CD4-positive, CD25-positive, alpha-beta regulatory T cell (primary cell): ENCODE data around the gene GALNT2. TPM values are rescaled to one million over a fixed set of nuclear protein-coding genes. Genes with fewer than 3 reads are reported as not detected.

Experiments
- ATAC-seq, 2 donors: fragments of 150-1000 bp; cut with Tn5 transposase; one replicate each; pipeline ENCODE4 v1.10.0; 2021; ENCODE audit warnings: low read depth in 2 of 2, moderate number of reproducible peaks in 2 of 2, moderate library complexity in 1 of 2
- DNase-seq, 3 donors: peaks; one replicate each; pipeline versions ENCODE4 v3.0.0 to v3.0.0-alpha.2; 2012 to 2022; ENCODE audit warnings: mixed read lengths in 1 of 3
- H3K27ac ChIP-seq: one replicate; pipeline ENCODE4 v1.7.0; 2013; ENCODE audit warnings: mild to moderate bottlenecking, low read length; ENCODE audit not compliant: insufficient read depth, poor library complexity, severe bottlenecking
- H3K27me3 ChIP-seq: one replicate; pipeline ENCODE4 v1.7.0; 2013; ENCODE audit warnings: low read length; ENCODE audit not compliant: control insufficient read depth, insufficient read depth
- H3K36me3 ChIP-seq: one replicate; pipeline ENCODE4 v1.7.0; 2013; ENCODE audit warnings: mild to moderate bottlenecking, low read length, moderate library complexity; ENCODE audit not compliant: control insufficient read depth, insufficient read depth
- H3K4me1 ChIP-seq: 2 replicates; pipeline ENCODE4 v1.7.0; 2013; ENCODE audit warnings: mild to moderate bottlenecking, low read length; ENCODE audit not compliant: insufficient read depth, control insufficient read depth, poor library complexity, severe bottlenecking
- H3K4me3 ChIP-seq: one replicate; pipeline ENCODE4 v1.7.0; 2013; ENCODE audit warnings: low read depth, mild to moderate bottlenecking, low read length, moderate library complexity
- H3K9me3 ChIP-seq, 2 experiments: 1 replicate in 1 of 2; 2 replicates in 1 of 2; pipeline ENCODE4 v1.7.0; 2013; ENCODE audit warnings: low read length in 2 of 2, mild to moderate bottlenecking in 1 of 2, moderate library complexity in 1 of 2; ENCODE audit not compliant: control insufficient read depth in 2 of 2
- H3K27ac Mint-ChIP-seq, 3 donors: one replicate each; pipeline ENCODE4 v1.8.0; 2020 to 2022; ENCODE audit warnings: mild to moderate bottlenecking in 3 of 3, mixed read lengths in 3 of 3, moderate library complexity in 2 of 3
- H3K27me3 Mint-ChIP-seq: one replicate; pipeline ENCODE4 v1.8.0; 2022; ENCODE audit warnings: mild to moderate bottlenecking, mixed read lengths
- H3K36me3 Mint-ChIP-seq: one replicate; pipeline ENCODE4 v1.8.0; 2020; ENCODE audit warnings: mixed read lengths
- H3K4me1 Mint-ChIP-seq, 4 donors: one replicate each; pipeline ENCODE4 v1.8.0; 2020 to 2022; ENCODE audit warnings: mixed read lengths in 4 of 4, mild to moderate bottlenecking in 1 of 4
- H3K4me3 Mint-ChIP-seq, 4 donors: one replicate each; pipeline ENCODE4 v1.8.0; 2020 to 2022; ENCODE audit warnings: mild to moderate bottlenecking in 4 of 4, mixed read lengths in 4 of 4, moderate library complexity in 3 of 4
- H3K9me3 Mint-ChIP-seq, 7 donors: one replicate each; pipeline ENCODE4 v1.8.0; 2020 to 2022; ENCODE audit warnings: mixed read lengths in 7 of 7, mild to moderate bottlenecking in 3 of 7, moderate library complexity in 2 of 7
- polyA plus RNA-seq, 4 donors: library from polyadenylated mRNA; unstranded; fragments of 300-500 nt; fragmentation: Illumina TruSeq; gene quantifications; one replicate each; pipeline ENCODE4 v1.2.3, GENCODE V29; 2021
- total RNA-seq: library from RNA; stranded (reverse); gene quantifications from one replicate; pipeline ENCODE4 v1.2.3, GENCODE V29; 2022

The GALNT2 gene
- total and polyA plus RNA-seq, 5 donors from 2014 or later, result 10.9 to 15.8 (median 13.1) TPM

GRCh38 chr1:230029244-230029941, 37.6 kb upstream of the GALNT2 start:
- DNase-seq, result peak in 1 of 3 donors; percentile 45
- H3K4me3 Mint-ChIP-seq, result no peak overlapping the region

DNA sequence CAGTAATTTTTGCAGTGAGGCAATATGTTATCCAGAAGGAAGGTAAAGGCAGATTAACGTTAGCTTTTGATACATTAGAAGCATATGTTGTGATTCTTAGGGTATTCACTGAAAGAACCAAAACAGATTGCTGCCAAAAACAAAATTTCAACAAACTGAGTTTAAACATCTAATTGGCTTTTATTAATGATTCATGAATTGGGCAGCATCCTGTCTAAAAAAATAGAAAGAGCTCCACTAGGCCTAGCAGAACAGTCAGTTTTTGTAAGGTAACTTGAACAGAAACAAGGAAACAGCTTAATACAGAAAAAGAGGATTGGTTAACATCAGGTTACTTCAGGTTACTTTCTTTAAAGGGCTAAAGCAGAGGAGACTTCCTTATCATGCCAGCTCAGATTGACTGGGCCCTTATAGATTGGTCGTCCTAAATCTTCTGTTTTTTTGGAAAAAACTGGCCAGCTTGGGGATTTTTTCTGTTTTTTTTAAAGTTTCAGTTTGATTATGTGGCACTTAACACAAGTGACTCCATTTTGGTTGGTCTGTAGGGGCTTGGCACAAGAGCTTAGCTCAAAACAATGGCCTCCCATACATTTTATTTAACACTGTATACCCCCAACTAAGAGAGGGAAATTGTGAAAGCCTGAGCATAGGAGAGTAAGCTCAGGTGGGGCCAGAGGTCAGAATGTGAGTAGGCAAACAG, 36.8 kb upstream of the GALNT2 start:
- Histone ChIP-seq H3K4me3 (no peak overlapping the region), H3K27me3 (no peaks in the 10 kb centered on the region), H3K36me3 (no peaks in the 10 kb centered on the region), H3K4me1 (no peaks in the 10 kb centered on the region), H3K9me3 (no peaks in the 10 kb centered on the region), H3K27ac (no peak overlapping the region)
- H3K4me3 Mint-ChIP-seq, result no peak overlapping the region
- ATAC-seq (no peak), DNase-seq (no peak)
- peaks cover 0 to 11% (median 0%) of the 10 kb centered on the region in 4 donors for H3K4me1 Mint-ChIP-seq
- H3K27ac Mint-ChIP-seq, result no peak overlapping the region
- H3K27me3 Mint-ChIP-seq, result no peaks in the 10 kb centered on the region
- no peaks in the 10 kb centered on the region for H3K36me3 Mint-ChIP-seq
- H3K9me3 Mint-ChIP-seq, result peaks cover 0 to 1% (median 0%) of the 10 kb centered on the region in 7 donors

More at GRCh38 chr1:230029244-230029941, 37.6 kb upstream of the GALNT2 start:
- no peaks in the 10 kb centered on the region for H3K27me3 Mint-ChIP-seq
- no peaks in the 10 kb centered on the region for H3K36me3 ChIP-seq
- H3K27ac Mint-ChIP-seq, result peak overlapping the region in 1 of 3 donors; percentile 65
- H3K9me3 ChIP-seq, result no peaks in the 10 kb centered on the region
- no peak for ATAC-seq
- H3K4me1 ChIP-seq, result no peaks in the 10 kb centered on the region
- no peak overlapping the region for H3K27ac ChIP-seq
- H3K36me3 Mint-ChIP-seq, result peaks cover under 1% of the 10 kb centered on the region
- peaks cover 0 to 11% (median 0%) of the 10 kb centered on the region in 4 donors for H3K4me1 Mint-ChIP-seq
- no peaks in the 10 kb centered on the region for H3K27me3 ChIP-seq
- no peak overlapping the region for H3K4me3 ChIP-seq
- H3K9me3 Mint-ChIP-seq, result peaks cover 0 to 3% (median 0%) of the 10 kb centered on the region in 7 donors

DNA sequence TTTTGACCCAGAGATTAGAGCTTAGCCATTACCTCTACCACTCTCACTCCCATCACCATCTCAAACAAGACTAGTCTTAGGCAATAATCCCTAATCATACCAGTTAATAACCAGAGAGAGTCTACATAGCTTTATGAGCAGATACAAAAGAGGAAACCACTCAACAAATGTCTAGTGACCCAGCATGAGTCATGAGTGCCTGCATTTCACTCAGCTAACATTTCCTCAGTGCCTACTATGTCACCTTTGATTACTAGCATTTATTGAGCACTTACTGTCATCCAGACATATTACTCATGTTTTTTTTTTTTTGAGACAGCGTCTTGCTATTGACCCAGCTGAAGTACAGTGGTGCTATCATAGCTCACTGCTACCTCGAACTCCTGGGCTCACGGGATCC, 35.9 kb upstream of the GALNT2 start:
- Histone ChIP-seq H3K9me3 (peaks cover 0 to 2% of the 10 kb centered on the region in 2 experiments), H3K36me3 (no peaks in the 10 kb centered on the region), H3K4me3 (no peak overlapping the region), H3K27ac (no peak overlapping the region), H3K4me1 (no peaks in the 10 kb centered on the region), H3K27me3 (no peaks in the 10 kb centered on the region)
- peaks cover 0 to 7% (median 2%) of the 10 kb centered on the region in 7 donors for H3K9me3 Mint-ChIP-seq
- peaks cover 0 to 11% (median 0%) of the 10 kb centered on the region in 4 donors for H3K4me1 Mint-ChIP-seq
- no peaks in the 10 kb centered on the region for H3K27me3 Mint-ChIP-seq
- H3K4me3 Mint-ChIP-seq, result no peak overlapping the region
- no peaks in the 10 kb centered on the region for H3K36me3 Mint-ChIP-seq
- ATAC-seq (no peak), DNase-seq (no peak)
- H3K27ac Mint-ChIP-seq, result no peak overlapping the region

- Mint-ChIP-seq H3K27me3 (peaks cover 6% of the 10 kb centered on the region), H3K27ac (no peak overlapping the region), H3K36me3 (no peaks in the 10 kb centered on the region), H3K4me3 (no peak overlapping the region), H3K4me1 (peaks cover 0 to 11% (median 0%) of the 10 kb centered on the region in 4 donors), H3K9me3 (peaks cover 2 to 15% (median 5%) of the 10 kb centered on the region in 7 donors)
- Histone ChIP-seq H3K4me3 (no peak overlapping the region), H3K27ac (no peak overlapping the region), H3K4me1 (no peaks in the 10 kb centered on the region), H3K27me3 (no peaks in the 10 kb centered on the region), H3K36me3 (no peaks in the 10 kb centered on the region), H3K9me3 (peaks cover 2 to 7% of the 10 kb centered on the region in 2 experiments)
- no peak for DNase-seq
- ATAC-seq, result no peak
Measured at GRCh38 chr1:230032516-230033281, 34.3 kb upstream of the GALNT2 start.

- Histone ChIP-seq H3K36me3 (no peaks in the 10 kb centered on the region), H3K4me1 (no peaks in the 10 kb centered on the region), H3K27ac (no peak overlapping the region), H3K9me3 (peaks cover 2 to 7% of the 10 kb centered on the region in 2 experiments), H3K27me3 (peaks cover 6% of the 10 kb centered on the region), H3K4me3 (no peak overlapping the region)
- Mint-ChIP-seq H3K4me3 (no peak overlapping the region), H3K27ac (no peak overlapping the region), H3K9me3 (peaks cover 2 to 15% (median 7%) of the 10 kb centered on the region in 7 donors), H3K36me3 (no peaks in the 10 kb centered on the region), H3K4me1 (no peaks in the 10 kb centered on the region), H3K27me3 (peaks cover 27% of the 10 kb centered on the region)
- ATAC-seq (no peak), DNase-seq (no peak)
Measured at GRCh38 chr1:230037261-230037660, 29.8 kb upstream of the GALNT2 start.

GRCh38 chr1:230040440-230040839, 26.6 kb upstream of the GALNT2 start:
- Histone ChIP-seq H3K36me3 (no peaks in the 10 kb centered on the region), H3K27ac (no peak overlapping the region), H3K4me3 (no peak overlapping the region), H3K27me3 (peaks cover 18% of the 10 kb centered on the region), H3K9me3 (peaks cover 1 to 7% of the 10 kb centered on the region in 2 experiments), H3K4me1 (no peaks in the 10 kb centered on the region)
- no peak overlapping the region for H3K27ac Mint-ChIP-seq
- H3K27me3 Mint-ChIP-seq, result peaks cover 33% of the 10 kb centered on the region
- peaks cover 2 to 14% (median 7%) of the 10 kb centered on the region in 7 donors for H3K9me3 Mint-ChIP-seq
- no peak overlapping the region for H3K4me3 Mint-ChIP-seq
- DNase-seq, result no peak
- no peaks in the 10 kb centered on the region for H3K4me1 Mint-ChIP-seq
- H3K36me3 Mint-ChIP-seq, result no peaks in the 10 kb centered on the region
- ATAC-seq, result no peak

DNA sequence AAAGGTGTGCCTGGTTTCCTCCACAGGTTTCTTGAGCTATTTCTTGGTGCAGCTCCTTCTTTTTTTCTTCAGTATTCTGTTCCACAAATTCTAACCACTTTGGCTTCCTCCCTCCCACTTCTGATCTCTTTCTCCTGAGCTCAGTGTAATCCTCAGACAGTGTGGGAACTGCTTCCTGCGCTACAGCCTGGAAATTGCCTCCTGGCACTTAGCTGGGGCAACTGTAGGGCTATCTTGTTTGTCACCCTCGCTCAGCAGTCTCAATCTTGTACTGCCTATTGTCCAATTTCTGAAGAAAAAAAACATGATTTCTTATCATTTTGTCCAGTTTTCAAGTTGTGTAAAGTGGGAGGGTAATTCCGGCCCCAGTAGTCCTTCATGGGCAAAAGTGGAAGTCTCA, 24.0 kb upstream of the GALNT2 start:
- Mint-ChIP-seq H3K9me3 (peaks cover 0 to 6% (median 0%) of the 10 kb centered on the region in 7 donors), H3K27ac (no peak overlapping the region), H3K4me3 (no peak overlapping the region), H3K4me1 (no peaks in the 10 kb centered on the region), H3K27me3 (peaks cover 32% of the 10 kb centered on the region), H3K36me3 (no peaks in the 10 kb centered on the region)
- Histone ChIP-seq H3K27me3 (peaks cover 18% of the 10 kb centered on the region), H3K4me3 (no peak overlapping the region), H3K27ac (no peak overlapping the region), H3K4me1 (no peaks in the 10 kb centered on the region), H3K9me3 (no peaks in the 10 kb centered on the region), H3K36me3 (no peaks in the 10 kb centered on the region)
- ATAC-seq, result no peak
- no peak for DNase-seq
